ENCODE measurements around the gene BMPR1A. TPM values are rescaled to one million over a fixed set of nuclear protein-coding genes. Genes with fewer than 3 reads are reported as not detected.

The BMPR1A gene
- total RNA-seq, 6 donors from 2014 or later, result 12.9 to 37.4 (median 30.6) TPM

GRCh38 chr10:86876748-86877147 is 120.3 kb downstream of the BMPR1A start:
- Histone ChIP-seq H3K36me3 (peaks cover 0 to 2% (median 0%) of the 10 kb centered on the region in 4 donors), H3K4me3 (no peak overlapping the region), H3K4me1 (peaks cover 8 to 16% (median 11%) of the 10 kb centered on the region in 4 donors), H3K27me3 (no peaks in the 10 kb centered on the region), H3K9me3 (no peaks in the 10 kb centered on the region), H3K27ac (no peak overlapping the region)
- 63 to 69% methylated on average over 2 of the region's 2 CpGs for WGBS, 2 donors
- DNase-seq (no peak), ATAC-seq (ENCODE audit: low FRiP score in 2 of 2) (no peak)
- TF ChIP-seq CTCF (IDR thresholded peaks at IDR 0.05) (no peak), POLR2AphosphoS5 (IDR thresholded peaks at IDR 0.05) (no peak), POLR2A (IDR thresholded peaks at IDR 0.05) (no peak), EP300 (IDR thresholded peaks at IDR 0.05) (no peak)

GRCh38 chr10:86878983-86879713 is 122.7 kb downstream of the BMPR1A start:
- Histone ChIP-seq H3K27me3 (no peaks in the 10 kb centered on the region), H3K4me1 (no peaks in the 10 kb centered on the region), H3K27ac (no peak overlapping the region), H3K4me3 (no peak overlapping the region), H3K36me3 (peaks cover 0 to 2% (median 0%) of the 10 kb centered on the region in 4 donors), H3K9me3 (no peaks in the 10 kb centered on the region)
- 72 to 78% methylated on average over 3 of the region's 3 CpGs for WGBS, 2 donors
- DNase-seq (no peak), ATAC-seq (ENCODE audit: low FRiP score in 2 of 2) (no peak)
- TF ChIP-seq CTCF (IDR thresholded peaks at IDR 0.05), result no peak
- TF ChIP-seq EP300 (IDR thresholded peaks at IDR 0.05), result no peak
- no peak for TF ChIP-seq POLR2A (IDR thresholded peaks at IDR 0.05)
- no peak for TF ChIP-seq POLR2AphosphoS5 (IDR thresholded peaks at IDR 0.05)

GRCh38 chr10:86880971-86881370 is 124.6 kb downstream of the BMPR1A start:
- Histone ChIP-seq H3K27me3 (no peaks in the 10 kb centered on the region), H3K4me1 (no peaks in the 10 kb centered on the region), H3K4me3 (no peak overlapping the region), H3K36me3 (peaks cover 0 to under 1% (median 0%) of the 10 kb centered on the region in 4 donors), H3K27ac (no peak overlapping the region), H3K9me3 (no peaks in the 10 kb centered on the region)
- 86 to 93% methylated on average over 4 of the region's 4 CpGs for WGBS, 2 donors
- DNase-seq (no peak), ATAC-seq (ENCODE audit: low FRiP score in 2 of 2) (no peak)
- TF ChIP-seq POLR2A (IDR thresholded peaks at IDR 0.05) (no peak), EP300 (IDR thresholded peaks at IDR 0.05) (no peak), CTCF (IDR thresholded peaks at IDR 0.05) (no peak), POLR2AphosphoS5 (IDR thresholded peaks at IDR 0.05) (no peak)

- H3K9me3 ChIP-seq, result no peaks in the 10 kb centered on the region
- H3K36me3 ChIP-seq, result no peaks in the 10 kb centered on the region
- WGBS, 2 donors, result 68 to 72% methylated on average over 7 of the region's 7 CpGs
- no peak for TF ChIP-seq POLR2A (IDR thresholded peaks at IDR 0.05)
- no peak for TF ChIP-seq EP300 (IDR thresholded peaks at IDR 0.05)
- no peak for TF ChIP-seq CTCF (IDR thresholded peaks at IDR 0.05)
- TF ChIP-seq POLR2AphosphoS5 (IDR thresholded peaks at IDR 0.05), result no peak
- DNase-seq (no peak), ATAC-seq (ENCODE audit: low FRiP score in 2 of 2) (peak in 1 of 2 donors; percentile 47)
- H3K4me1 ChIP-seq, result peaks cover 0 to 4% (median 0%) of the 10 kb centered on the region in 4 donors
- no peak overlapping the region for H3K27ac ChIP-seq
- H3K4me3 ChIP-seq, result no peak overlapping the region
- no peaks in the 10 kb centered on the region for H3K27me3 ChIP-seq
These were observed 132.4 kb downstream of the BMPR1A start for GRCh38 chr10:86888585-86889381.
